K562 (cell line): ENCODE measurements around the gene POLD3.

Experiments used
- CBX3 ChIP-seq, 2 experiments: IDR thresholded peaks; 1 replicate in 1 of 2; 2 replicates in 1 of 2; pipeline ENCODE4 v1.6.1; 2012; ENCODE audit warnings: inconsistent platforms in 2 of 2, low read length in 2 of 2, borderline replicate concordance in 1 of 2, control low read depth in 1 of 2
- EGR1 ChIP-seq: fragments of 450-650 bp; conservative IDR thresholded peaks from 2 replicates; pipeline ENCODE4 v1.6.1; 2017; ENCODE audit warnings: mild to moderate bottlenecking
- HNRNPLL ChIP-seq: fragments of 200-400 bp; formaldehyde crosslinking; IDR thresholded peaks from 2 replicates; pipeline ENCODE4 v1.6.1; 2017; ENCODE audit warnings: low read length, low read depth, mild to moderate bottlenecking; ENCODE audit not compliant: poor library complexity, severe bottlenecking
- JUN ChIP-seq, 2 experiments: sonication (generic) in 1 of 2; formaldehyde crosslinking in 1 of 2; IDR thresholded peaks; 2 replicates each; pipeline versions ENCODE4 v1.6.1 to v1.8.0; 2012 to 2022; ENCODE audit warnings: borderline replicate concordance in 2 of 2, mild to moderate bottlenecking in 2 of 2, improper control_type of control experiment in 1 of 2, low read depth in 1 of 2, low read length in 1 of 2, missing genetic modification reagents in 1 of 2
- MTA2 ChIP-seq: fragments of 450-650 bp; IDR thresholded peaks from 2 replicates; pipeline ENCODE4 v1.6.1; 2016; ENCODE audit warnings: low read depth
- POLR2AphosphoS5 ChIP-seq: IDR thresholded peaks from 2 replicates; pipeline ENCODE4 v1.6.1; 2011; ENCODE audit warnings: mild to moderate bottlenecking, low read depth, low read length, moderate library complexity; ENCODE audit not compliant: control insufficient read depth, insufficient read depth
- SIN3A ChIP-seq, 2 experiments: fragments of 150-350 bp in 1 of 2; IDR thresholded peaks; 2 replicates each; pipeline ENCODE4 v1.6.1; 2011 to 2016; ENCODE audit warnings: borderline replicate concordance in 2 of 2, low read depth in 2 of 2, low read length in 2 of 2, mild to moderate bottlenecking in 2 of 2, moderate library complexity in 2 of 2; ENCODE audit not compliant: control insufficient read depth in 1 of 2
- ZNF263 ChIP-seq: sonication (generic); formaldehyde crosslinking; IDR thresholded peaks from 2 replicates; pipeline ENCODE4 v1.8.0; 2022; ENCODE audit warnings: mild to moderate bottlenecking, missing genetic modification reagents, borderline replicate concordance
- ZNF311 ChIP-seq: fragments of 250-450 bp; sonication (Bioruptor Pico); IDR thresholded peaks from 2 replicates; pipeline ENCODE4 v1.4.0; 2020; ENCODE audit warnings: mild to moderate bottlenecking, moderate library complexity
- TF ChIP-seq, protein P1 (sequence below), 3 experiments: IDR thresholded peaks in 2 of 3; conservative IDR thresholded peaks in 1 of 3; 2 replicates each; pipeline ENCODE4 v1.5.1; 2011 to 2012; ENCODE audit warnings: low read length in 3 of 3, mild to moderate bottlenecking in 3 of 3, control low read depth in 2 of 3, improper control_type of control experiment in 1 of 3, inconsistent platforms in 1 of 3, low read depth in 1 of 3, mixed read lengths in 1 of 3, moderate library complexity in 1 of 3; ENCODE audit not compliant: insufficient read depth in 2 of 3
- TF ChIP-seq, protein P2 (sequence below): fragments of 250-450 bp; sonication (Bioruptor Pico); IDR thresholded peaks from 2 replicates; pipeline ENCODE4 v1.4.0; 2020; ENCODE audit warnings: mild to moderate bottlenecking, moderate library complexity

DNA sequence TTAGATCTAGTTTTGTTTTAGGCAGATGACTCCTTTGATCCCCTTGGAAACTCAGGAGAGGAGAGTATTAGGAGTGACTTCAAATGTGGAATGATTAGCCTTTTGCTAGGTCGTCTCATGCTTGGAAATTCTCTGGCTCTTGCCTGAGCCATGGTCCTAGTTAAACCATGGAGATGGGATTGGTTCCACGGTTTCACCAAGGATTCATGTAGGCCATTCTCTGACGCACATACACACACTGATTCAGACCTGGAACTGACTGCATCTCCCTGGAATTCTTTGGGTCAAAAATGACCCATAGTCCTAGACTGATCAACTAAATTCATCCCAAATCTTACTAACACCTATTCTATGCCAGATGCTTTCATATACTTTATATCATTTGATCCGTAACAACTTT lies 56.5 kb downstream of the POLD3 start:
- TF ChIP-seq POLR2AphosphoS5 = no peak
- no peak for TF ChIP-seq MTA2
- TF ChIP-seq, protein P1, sequence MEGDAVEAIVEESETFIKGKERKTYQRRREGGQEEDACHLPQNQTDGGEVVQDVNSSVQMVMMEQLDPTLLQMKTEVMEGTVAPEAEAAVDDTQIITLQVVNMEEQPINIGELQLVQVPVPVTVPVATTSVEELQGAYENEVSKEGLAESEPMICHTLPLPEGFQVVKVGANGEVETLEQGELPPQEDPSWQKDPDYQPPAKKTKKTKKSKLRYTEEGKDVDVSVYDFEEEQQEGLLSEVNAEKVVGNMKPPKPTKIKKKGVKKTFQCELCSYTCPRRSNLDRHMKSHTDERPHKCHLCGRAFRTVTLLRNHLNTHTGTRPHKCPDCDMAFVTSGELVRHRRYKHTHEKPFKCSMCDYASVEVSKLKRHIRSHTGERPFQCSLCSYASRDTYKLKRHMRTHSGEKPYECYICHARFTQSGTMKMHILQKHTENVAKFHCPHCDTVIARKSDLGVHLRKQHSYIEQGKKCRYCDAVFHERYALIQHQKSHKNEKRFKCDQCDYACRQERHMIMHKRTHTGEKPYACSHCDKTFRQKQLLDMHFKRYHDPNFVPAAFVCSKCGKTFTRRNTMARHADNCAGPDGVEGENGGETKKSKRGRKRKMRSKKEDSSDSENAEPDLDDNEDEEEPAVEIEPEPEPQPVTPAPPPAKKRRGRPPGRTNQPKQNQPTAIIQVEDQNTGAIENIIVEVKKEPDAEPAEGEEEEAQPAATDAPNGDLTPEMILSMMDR (IDR thresholded peaks at IDR 0.05 in 2 of 3, conservative IDR thresholded peaks at IDR 0.05 in 1 of 3; ENCODE audit: insufficient read depth in 2 of 3, low read depth in 1 of 3, low read length in 3 of 3) = no peak
- no peak for TF ChIP-seq SIN3A (IDR thresholded peaks at IDR 0.05; ENCODE audit: borderline replicate concordance in 2 of 2, control insufficient read depth in 1 of 2, low read depth in 2 of 2, low read length in 2 of 2)
- no peak for TF ChIP-seq HNRNPLL
- TF ChIP-seq ZNF263 (CRISPR knock-in tag) = no peak
- TF ChIP-seq, protein P2, sequence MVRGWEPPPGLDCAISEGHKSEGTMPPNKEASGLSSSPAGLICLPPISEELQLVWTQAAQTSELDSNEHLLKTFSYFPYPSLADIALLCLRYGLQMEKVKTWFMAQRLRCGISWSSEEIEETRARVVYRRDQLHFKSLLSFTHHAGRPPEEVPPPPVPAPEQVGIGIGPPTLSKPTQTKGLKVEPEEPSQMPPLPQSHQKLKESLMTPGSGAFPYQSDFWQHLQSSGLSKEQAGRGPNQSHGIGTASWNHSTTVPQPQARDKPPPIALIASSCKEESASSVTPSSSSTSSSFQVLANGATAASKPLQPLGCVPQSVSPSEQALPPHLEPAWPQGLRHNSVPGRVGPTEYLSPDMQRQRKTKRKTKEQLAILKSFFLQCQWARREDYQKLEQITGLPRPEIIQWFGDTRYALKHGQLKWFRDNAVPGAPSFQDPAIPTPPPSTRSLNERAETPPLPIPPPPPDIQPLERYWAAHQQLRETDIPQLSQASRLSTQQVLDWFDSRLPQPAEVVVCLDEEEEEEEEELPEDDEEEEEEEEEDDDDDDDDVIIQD (CRISPR knock-in tag) = no peak
- TF ChIP-seq CBX3 (IDR thresholded peaks at IDR 0.05; ENCODE audit: borderline replicate concordance in 1 of 2, low read length in 2 of 2) = no peak
- no peak for TF ChIP-seq EGR1
- TF ChIP-seq JUN (IDR thresholded peaks at IDR 0.05; ENCODE audit: borderline replicate concordance, low read depth, low read length) = no peak
- TF ChIP-seq JUN (CRISPR knock-in tag; IDR thresholded peaks at IDR 0.05; ENCODE audit: borderline replicate concordance) = no peak
- no peak for TF ChIP-seq ZNF311 (CRISPR knock-in tag)
